ENCODE results near the gene MMADHC. TPM values are rescaled to one million over a fixed set of nuclear protein-coding genes. Genes with fewer than 3 reads are reported as not detected.

MMADHC gene
- total and polyA plus RNA-seq, 9 of the 15 experiments (the other 6 are each of a cell fraction or from before 2014, with no cell fraction given) = 187 to 850 (median 271) TPM

- TF ChIP-seq SP1 (CRISPR knock-in tag; IDR thresholded peaks at IDR 0.05) (peak; percentile 85), ZBTB1 (CRISPR knock-in tag; IDR thresholded peaks at IDR 0.05; ENCODE audit: borderline replicate concordance, low read depth) (peak; percentile 61), ZBTB33 (CRISPR knock-in tag; IDR thresholded peaks at IDR 0.05) (0 out of 2 replicates have a peak, but pooled peaks have one; percentile 43), MCM3 (IDR thresholded peaks at IDR 0.05) (no peak), THRB (CRISPR knock-in tag; conservative IDR thresholded peaks at IDR 0.05) (peak; percentile 85; the same call in 1 of the 2 replicates), SNIP1 (IDR thresholded peaks at IDR 0.05; ENCODE audit: low read depth) (no peak), PHF8 (IDR thresholded peaks at IDR 0.05; ENCODE audit: borderline replicate concordance, low read length) (peak; percentile 100), KDM5B (IDR thresholded peaks at IDR 0.05; ENCODE audit: insufficient replicate concordance, low read depth, low read length) (peak; percentile 94), NRF1 (conservative IDR thresholded peaks at IDR 0.05 in 1 of 2, IDR thresholded peaks at IDR 0.05 in 1 of 2) (peak; percentile 96 to 97), RAD51 (IDR thresholded peaks at IDR 0.05; ENCODE audit: borderline replicate concordance, low read depth) (no peak), CXXC5 (CRISPR knock-in tag; IDR thresholded peaks at IDR 0.05) (peak; percentile 91), MAFG (tag; conservative IDR thresholded peaks at IDR 0.05) (no peak), SAP30 (IDR thresholded peaks at IDR 0.05; ENCODE audit: borderline replicate concordance, insufficient read depth, low read depth, low read length, poor library complexity, severe bottlenecking) (peak; percentile 71), ZNF175 (CRISPR knock-in tag; IDR thresholded peaks at IDR 0.05; ENCODE audit: low read depth) (no peak), ZBED1 (IDR thresholded peaks at IDR 0.05) (peak; percentile 21; the same call in 1 of the 2 replicates), CCNT2 (IDR thresholded peaks at IDR 0.05; ENCODE audit: borderline replicate concordance, extremely low read depth, insufficient read length, low read depth, low read length) (peak; percentile 30), DACH1 (IDR thresholded peaks at IDR 0.05; ENCODE audit: partially characterized antibody) (peak; percentile 63), KLF6 (CRISPR knock-in tag; IDR thresholded peaks at IDR 0.05; ENCODE audit: borderline replicate concordance) (no peak), E2F5 (CRISPR knock-in tag; IDR thresholded peaks at IDR 0.05) (peak; percentile 81; the same call in 1 of the 2 replicates), ZBTB26 (CRISPR knock-in tag; IDR thresholded peaks at IDR 0.05) (peak; percentile 88), FOXK1 (CRISPR knock-in tag; IDR thresholded peaks at IDR 0.05; ENCODE audit: borderline replicate concordance) (peak; percentile 90), MAFK (IDR thresholded peaks at IDR 0.05; ENCODE audit: low read length) (0 out of 2 replicates have a peak, but pooled peaks have one; percentile 2)
Observed at GRCh38 chr2:149587220-149587949, at the start of gene MMADHC (continued).

Data from K562 (cell line).